ENCODE results near the gene MYO1D.

MYO1D gene

GRCh38 chr17:32815460-32815859, 61.5 kb downstream of the MYO1D start:
- no peak for DNase-seq (ENCODE audit: low spot score)

- no peak for DNase-seq (ENCODE audit: low spot score)
Measured at GRCh38 chr17:32814836-32815235, 62.1 kb downstream of the MYO1D start.

GRCh38 chr17:32813021-32813420, 63.9 kb downstream of the MYO1D start:
- DNase-seq (ENCODE audit: low spot score) = no peak

- DNase-seq (ENCODE audit: low spot score) = no peak
Measured at GRCh38 chr17:32810690-32811089, 66.2 kb downstream of the MYO1D start.

- DNase-seq (ENCODE audit: low spot score) = no peak
Measured at GRCh38 chr17:32807577-32807976, 69.3 kb downstream of the MYO1D start.

- DNase-seq (ENCODE audit: low spot score) = no peak
Measured at GRCh38 chr17:32806646-32807045, 70.3 kb downstream of the MYO1D start.

GRCh38 chr17:32805029-32805976, 71.6 kb downstream of the MYO1D start:
- DNase-seq (ENCODE audit: low spot score) = no peak

GRCh38 chr17:32803544-32803943, 73.4 kb downstream of the MYO1D start:
- DNase-seq (ENCODE audit: low spot score) = no peak

- no peak for DNase-seq (ENCODE audit: low spot score)
Measured at GRCh38 chr17:32802306-32802705, 74.6 kb downstream of the MYO1D start.

- no peak for DNase-seq (ENCODE audit: low spot score)
Measured at GRCh38 chr17:32801641-32802040, 75.3 kb downstream of the MYO1D start.

GRCh38 chr17:32801193-32801592, 75.7 kb downstream of the MYO1D start:
- DNase-seq (ENCODE audit: low spot score) = no peak

GRCh38 chr17:32798938-32799337, 78.0 kb downstream of the MYO1D start:
- no peak for DNase-seq (ENCODE audit: low spot score)

- DNase-seq (ENCODE audit: low spot score) = no peak
Measured at GRCh38 chr17:32795339-32795979, 81.5 kb downstream of the MYO1D start.

GRCh38 chr17:32794533-32795246, 82.2 kb downstream of the MYO1D start:
- no peak for DNase-seq (ENCODE audit: low spot score)

GRCh38 chr17:32793841-32794240, 83.1 kb downstream of the MYO1D start:
- DNase-seq (ENCODE audit: low spot score) = no peak

GRCh38 chr17:32792207-32792606, 84.7 kb downstream of the MYO1D start:
- DNase-seq (ENCODE audit: low spot score) = no peak

GRCh38 chr17:32786169-32786568, 90.8 kb downstream of the MYO1D start:
- no peak for DNase-seq (ENCODE audit: low spot score)

GRCh38 chr17:32784113-32784512, 92.8 kb downstream of the MYO1D start:
- no peak for DNase-seq (ENCODE audit: low spot score)

GRCh38 chr17:32783602-32784001, 93.3 kb downstream of the MYO1D start:
- DNase-seq (ENCODE audit: low spot score) = peak; percentile 74

GRCh38 chr17:32780721-32781120, 96.2 kb downstream of the MYO1D start:
- DNase-seq (ENCODE audit: low spot score) = no peak

- DNase-seq (ENCODE audit: low spot score) = no peak
Measured at GRCh38 chr17:32777922-32778321, 99.0 kb downstream of the MYO1D start.

GRCh38 chr17:32777436-32777835, 99.5 kb downstream of the MYO1D start:
- no peak for DNase-seq (ENCODE audit: low spot score)

- DNase-seq (ENCODE audit: low spot score) = no peak
Measured at GRCh38 chr17:32774695-32775084, 102.2 kb downstream of the MYO1D start.
